HEK293 (cell line): ENCODE measurements around the gene ADAMTS12.

Experiments used
- HOXA7 ChIP-seq: sonication (generic); formaldehyde crosslinking; IDR thresholded peaks from 2 replicates; pipeline ENCODE4 v1.8.1; 2022; ENCODE audit warnings: missing genetic modification reagents, borderline replicate concordance
- ZBTB21 ChIP-seq: fragments of 450-650 bp; formaldehyde crosslinking; IDR thresholded peaks from 2 replicates; pipeline ENCODE4 v1.5.1; 2017; ENCODE audit warnings: missing biosample characterization, missing genetic modification characterization
- ZNF830 ChIP-seq: fragments of 450-650 bp; IDR thresholded peaks from 2 replicates; pipeline ENCODE4 v1.5.0; 2018; ENCODE audit warnings: missing biosample characterization, missing genetic modification characterization, low read depth, mild to moderate bottlenecking, moderate library complexity

DNA sequence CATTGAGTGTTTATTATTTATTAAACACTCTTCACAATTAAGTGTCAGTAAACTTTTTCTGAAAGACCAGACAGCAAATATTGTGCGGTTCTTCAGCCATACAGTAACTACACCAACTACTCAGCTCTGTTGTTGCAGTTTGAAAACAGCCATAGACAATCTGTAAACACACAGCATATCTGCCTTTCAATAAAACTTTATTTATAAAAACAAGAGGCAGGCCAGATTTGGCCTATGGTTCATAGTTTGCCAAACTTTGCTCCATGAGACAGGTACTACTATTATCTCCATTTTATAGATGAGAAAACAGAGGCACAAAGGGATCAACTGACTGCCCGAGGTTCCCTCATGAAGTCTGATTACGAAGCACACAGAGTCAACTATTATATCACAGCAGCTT, 11.5 kb downstream of the ADAMTS12 start:
- no peak for TF ChIP-seq ZBTB21 (tag by site-specific recombination)
- no peak for TF ChIP-seq HOXA7 (CRISPR knock-in tag)
- no peak for TF ChIP-seq ZNF830 (tag by site-specific recombination)
